ENCODE data around the gene MRPS27.

MRPS27 gene

DNA sequence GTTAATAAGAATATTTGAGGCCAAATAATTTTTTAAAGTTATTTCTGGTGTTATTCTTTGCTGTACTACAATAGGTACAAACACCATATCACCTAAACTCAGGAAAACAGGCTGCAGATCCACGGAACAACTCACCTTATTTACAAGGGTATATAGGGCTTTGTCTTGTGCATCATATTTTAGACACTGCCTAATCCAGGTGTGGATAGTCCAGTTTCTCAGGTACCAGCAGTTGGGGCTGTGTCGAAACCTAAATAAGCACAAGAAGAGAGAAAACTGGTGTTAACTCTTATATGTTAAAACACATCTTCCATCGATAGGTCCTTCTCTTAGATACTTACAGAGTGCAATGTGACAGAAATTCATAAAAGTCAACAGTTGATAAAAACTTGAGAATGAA lies 82.2 kb downstream of the MRPS27 start:
- H3K27me3 ChIP-seq (replicated peaks; ENCODE audit: control insufficient read depth, insufficient read depth, low read length, poor library complexity, severe bottlenecking), result no peaks in the 10 kb centered on the region
- no peak overlapping the region for H3K27ac ChIP-seq (ENCODE audit: insufficient read depth, low read length, poor library complexity, severe bottlenecking)
- peaks cover 7% of the 10 kb centered on the region for H3K4me1 ChIP-seq (ENCODE audit: control insufficient read depth, insufficient read depth, low read length, poor library complexity, severe bottlenecking)
- no peaks in the 10 kb centered on the region for H3K9me3 ChIP-seq (ENCODE audit: control insufficient read depth, low read length)
- no peak for DNase-seq
- no peak overlapping the region for H3K4me3 ChIP-seq (ENCODE audit: insufficient read depth, low read depth, low read length, poor library complexity, severe bottlenecking)
- peaks cover 11% of the 10 kb centered on the region for H3K36me3 ChIP-seq (ENCODE audit: control insufficient read depth, insufficient read depth, low read length)

DNA sequence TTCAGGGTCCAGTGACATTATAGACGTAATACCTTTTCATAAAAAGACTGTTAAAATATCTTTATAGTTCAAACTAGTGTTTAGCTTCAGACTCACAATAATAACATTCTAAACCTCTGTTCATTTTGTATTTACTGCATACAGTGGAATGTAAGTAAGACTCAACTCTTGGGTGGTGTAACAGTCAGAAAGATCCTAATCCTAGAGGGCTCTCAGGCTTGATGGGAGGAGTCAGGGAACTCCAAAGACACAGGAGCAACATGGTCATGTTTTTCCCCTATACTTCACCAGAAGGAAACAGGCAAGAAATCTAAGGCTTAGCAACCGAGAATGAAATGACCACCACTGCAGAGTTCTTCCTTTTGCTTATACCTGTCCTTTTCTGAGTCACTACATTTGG lies 82.6 kb downstream of the MRPS27 start:
- Histone ChIP-seq H3K27ac (ENCODE audit: insufficient read depth, low read length, poor library complexity, severe bottlenecking) (no peak overlapping the region), H3K9me3 (ENCODE audit: control insufficient read depth, low read length) (no peaks in the 10 kb centered on the region), H3K4me3 (ENCODE audit: insufficient read depth, low read depth, low read length, poor library complexity, severe bottlenecking) (no peak overlapping the region), H3K4me1 (ENCODE audit: control insufficient read depth, insufficient read depth, low read length, poor library complexity, severe bottlenecking) (peaks cover 12% of the 10 kb centered on the region), H3K36me3 (ENCODE audit: control insufficient read depth, insufficient read depth, low read length) (peaks cover 11% of the 10 kb centered on the region), H3K27me3 (replicated peaks; ENCODE audit: control insufficient read depth, insufficient read depth, low read length, poor library complexity, severe bottlenecking) (no peaks in the 10 kb centered on the region)
- DNase-seq, result no peak

GRCh38 chr5:72235725-72236124 lies 84.3 kb downstream of the MRPS27 start:
- DNase-seq, result no peak
- Histone ChIP-seq H3K27ac (ENCODE audit: insufficient read depth, low read length, poor library complexity, severe bottlenecking) (no peak overlapping the region), H3K4me3 (ENCODE audit: insufficient read depth, low read depth, low read length, poor library complexity, severe bottlenecking) (no peak overlapping the region)

GRCh38 chr5:72234868-72235267 lies 85.2 kb downstream of the MRPS27 start:
- Histone ChIP-seq H3K9me3 (ENCODE audit: control insufficient read depth, low read length) (no peaks in the 10 kb centered on the region), H3K4me1 (ENCODE audit: control insufficient read depth, insufficient read depth, low read length, poor library complexity, severe bottlenecking) (peaks cover 18% of the 10 kb centered on the region), H3K27me3 (replicated peaks; ENCODE audit: control insufficient read depth, insufficient read depth, low read length, poor library complexity, severe bottlenecking) (no peaks in the 10 kb centered on the region), H3K27ac (ENCODE audit: insufficient read depth, low read length, poor library complexity, severe bottlenecking) (no peak overlapping the region), H3K4me3 (ENCODE audit: insufficient read depth, low read depth, low read length, poor library complexity, severe bottlenecking) (no peak overlapping the region), H3K36me3 (ENCODE audit: control insufficient read depth, insufficient read depth, low read length) (peaks cover 11% of the 10 kb centered on the region)
- DNase-seq, result no peak

More at GRCh38 chr5:72235725-72236124, 84.3 kb downstream of the MRPS27 start:
- H3K27me3 ChIP-seq (replicated peaks; ENCODE audit: control insufficient read depth, insufficient read depth, low read length, poor library complexity, severe bottlenecking), result no peaks in the 10 kb centered on the region
- peaks cover 18% of the 10 kb centered on the region for H3K4me1 ChIP-seq (ENCODE audit: control insufficient read depth, insufficient read depth, low read length, poor library complexity, severe bottlenecking)
- H3K9me3 ChIP-seq (ENCODE audit: control insufficient read depth, low read length), result no peaks in the 10 kb centered on the region
- H3K36me3 ChIP-seq (ENCODE audit: control insufficient read depth, insufficient read depth, low read length), result peaks cover 11% of the 10 kb centered on the region

DNA sequence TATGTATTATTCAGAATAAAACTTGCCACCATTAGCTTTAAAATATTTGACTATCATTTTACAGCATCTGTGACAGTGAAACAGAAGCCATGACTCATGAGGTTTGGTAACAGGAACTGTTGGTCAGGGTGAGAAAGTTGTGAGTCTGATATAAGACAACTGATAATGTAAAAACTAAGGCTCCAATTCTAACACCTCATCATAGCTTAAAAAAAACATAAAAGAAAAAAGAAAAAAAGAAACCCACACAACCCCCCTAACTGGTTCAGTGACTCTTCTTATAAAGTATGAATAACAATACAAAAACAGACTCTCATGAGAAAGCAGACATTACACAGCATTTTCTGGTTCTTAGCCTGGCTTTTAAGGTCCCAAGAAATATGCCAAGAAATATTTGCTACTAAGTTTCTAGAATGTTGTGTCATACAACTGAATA lies 85.8 kb downstream of the MRPS27 start:
- no peak overlapping the region for H3K4me3 ChIP-seq (ENCODE audit: insufficient read depth, low read depth, low read length, poor library complexity, severe bottlenecking)
- H3K27me3 ChIP-seq (replicated peaks; ENCODE audit: control insufficient read depth, insufficient read depth, low read length, poor library complexity, severe bottlenecking), result no peaks in the 10 kb centered on the region
- H3K4me1 ChIP-seq (ENCODE audit: control insufficient read depth, insufficient read depth, low read length, poor library complexity, severe bottlenecking), result peaks cover 18% of the 10 kb centered on the region
- H3K36me3 ChIP-seq (ENCODE audit: control insufficient read depth, insufficient read depth, low read length), result peaks cover 11% of the 10 kb centered on the region
- H3K27ac ChIP-seq (ENCODE audit: insufficient read depth, low read length, poor library complexity, severe bottlenecking), result no peak overlapping the region
- DNase-seq, result peak in 1 of 3 donors; percentile 8
- H3K9me3 ChIP-seq (ENCODE audit: control insufficient read depth, low read length), result no peaks in the 10 kb centered on the region

- Histone ChIP-seq H3K4me3 (ENCODE audit: insufficient read depth, low read depth, low read length, poor library complexity, severe bottlenecking) (no peak overlapping the region), H3K27me3 (replicated peaks; ENCODE audit: control insufficient read depth, insufficient read depth, low read length, poor library complexity, severe bottlenecking) (no peaks in the 10 kb centered on the region), H3K9me3 (ENCODE audit: control insufficient read depth, low read length) (no peaks in the 10 kb centered on the region), H3K4me1 (ENCODE audit: control insufficient read depth, insufficient read depth, low read length, poor library complexity, severe bottlenecking) (peaks cover 18% of the 10 kb centered on the region), H3K27ac (ENCODE audit: insufficient read depth, low read length, poor library complexity, severe bottlenecking) (no peak overlapping the region), H3K36me3 (ENCODE audit: control insufficient read depth, insufficient read depth, low read length) (peaks cover 11% of the 10 kb centered on the region)
- DNase-seq, result no peak
These were observed 86.2 kb downstream of the MRPS27 start for GRCh38 chr5:72233835-72234234.

DNA sequence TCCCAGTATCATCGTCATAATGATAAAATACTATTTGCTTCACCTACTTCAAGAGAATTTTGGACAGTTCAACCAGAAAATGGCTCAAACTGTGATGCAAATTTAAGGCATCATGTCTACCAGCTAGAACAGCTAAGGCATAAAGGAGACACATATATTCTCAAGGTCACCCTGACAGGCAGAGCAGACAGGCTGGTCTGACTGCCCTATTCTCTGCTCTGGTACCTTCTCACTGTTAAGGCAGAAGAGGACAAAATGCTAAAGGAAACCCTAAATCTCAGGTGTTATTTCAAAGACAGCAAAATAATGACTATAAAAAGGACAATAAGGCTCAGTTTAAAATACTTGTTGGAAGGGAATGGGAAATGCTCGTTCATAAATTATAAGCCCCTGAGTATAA lies 87.2 kb downstream of the MRPS27 start:
- Histone ChIP-seq H3K27me3 (replicated peaks; ENCODE audit: control insufficient read depth, insufficient read depth, low read length, poor library complexity, severe bottlenecking) (no peaks in the 10 kb centered on the region), H3K36me3 (ENCODE audit: control insufficient read depth, insufficient read depth, low read length) (peaks cover 12% of the 10 kb centered on the region), H3K4me1 (ENCODE audit: control insufficient read depth, insufficient read depth, low read length, poor library complexity, severe bottlenecking) (peaks cover 18% of the 10 kb centered on the region), H3K4me3 (ENCODE audit: insufficient read depth, low read depth, low read length, poor library complexity, severe bottlenecking) (peak overlapping the region; percentile 11), H3K9me3 (ENCODE audit: control insufficient read depth, low read length) (no peaks in the 10 kb centered on the region), H3K27ac (ENCODE audit: insufficient read depth, low read length, poor library complexity, severe bottlenecking) (no peak overlapping the region)
- DNase-seq, result no peak

- peak overlapping the region; percentile 11 for H3K4me3 ChIP-seq (ENCODE audit: insufficient read depth, low read depth, low read length, poor library complexity, severe bottlenecking)
- peak in 1 of 3 donors; percentile 1 for DNase-seq
- peaks cover 8% of the 10 kb centered on the region for H3K36me3 ChIP-seq (ENCODE audit: control insufficient read depth, insufficient read depth, low read length)
These were observed 87.9 kb downstream of the MRPS27 start for GRCh38 chr5:72231991-72232703.

DNA sequence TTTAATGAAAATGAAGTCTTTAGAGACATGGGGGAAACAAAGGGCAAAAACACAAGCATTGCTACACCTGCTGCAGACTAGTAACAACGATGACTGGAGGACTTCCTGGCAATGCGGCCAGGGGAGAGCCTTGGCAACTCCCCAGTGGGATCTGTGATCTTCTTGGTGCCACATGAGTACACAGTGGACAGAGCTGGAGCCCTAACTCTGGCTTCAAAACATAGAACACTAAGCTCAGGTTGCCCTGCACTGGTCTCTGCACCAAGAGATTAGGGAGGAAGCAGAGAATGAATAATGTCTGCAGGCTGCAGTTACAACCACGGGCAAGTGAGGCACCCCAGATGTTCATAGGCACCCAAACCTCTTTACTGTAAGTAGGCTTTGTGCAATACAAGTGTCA lies 91.1 kb downstream of the MRPS27 start:
- no peak overlapping the region for H3K4me3 ChIP-seq (ENCODE audit: insufficient read depth, low read depth, low read length, poor library complexity, severe bottlenecking)
- no peaks in the 10 kb centered on the region for H3K9me3 ChIP-seq (ENCODE audit: control insufficient read depth, low read length)
- no peak for DNase-seq
- H3K4me1 ChIP-seq (ENCODE audit: control insufficient read depth, insufficient read depth, low read length, poor library complexity, severe bottlenecking), result peaks cover 13% of the 10 kb centered on the region
- H3K27me3 ChIP-seq (replicated peaks; ENCODE audit: control insufficient read depth, insufficient read depth, low read length, poor library complexity, severe bottlenecking), result no peaks in the 10 kb centered on the region
- H3K36me3 ChIP-seq (ENCODE audit: control insufficient read depth, insufficient read depth, low read length), result peaks cover 24% of the 10 kb centered on the region
- H3K27ac ChIP-seq (ENCODE audit: insufficient read depth, low read length, poor library complexity, severe bottlenecking), result no peak overlapping the region

More at GRCh38 chr5:72231991-72232703, 87.9 kb downstream of the MRPS27 start:
- H3K27me3 ChIP-seq (replicated peaks; ENCODE audit: control insufficient read depth, insufficient read depth, low read length, poor library complexity, severe bottlenecking), result no peaks in the 10 kb centered on the region
- peaks cover 18% of the 10 kb centered on the region for H3K4me1 ChIP-seq (ENCODE audit: control insufficient read depth, insufficient read depth, low read length, poor library complexity, severe bottlenecking)
- no peaks in the 10 kb centered on the region for H3K9me3 ChIP-seq (ENCODE audit: control insufficient read depth, low read length)
- no peak overlapping the region for H3K27ac ChIP-seq (ENCODE audit: insufficient read depth, low read length, poor library complexity, severe bottlenecking)

GRCh38 chr5:72226950-72227349 lies 93.1 kb downstream of the MRPS27 start:
- Histone ChIP-seq H3K27me3 (replicated peaks; ENCODE audit: control insufficient read depth, insufficient read depth, low read length, poor library complexity, severe bottlenecking) (no peaks in the 10 kb centered on the region), H3K4me3 (ENCODE audit: insufficient read depth, low read depth, low read length, poor library complexity, severe bottlenecking) (no peak overlapping the region), H3K27ac (ENCODE audit: insufficient read depth, low read length, poor library complexity, severe bottlenecking) (no peak overlapping the region), H3K9me3 (ENCODE audit: control insufficient read depth, low read length) (no peaks in the 10 kb centered on the region), H3K36me3 (ENCODE audit: control insufficient read depth, insufficient read depth, low read length) (peaks cover 37% of the 10 kb centered on the region), H3K4me1 (ENCODE audit: control insufficient read depth, insufficient read depth, low read length, poor library complexity, severe bottlenecking) (peaks cover 2% of the 10 kb centered on the region)
- DNase-seq, result no peak
